Upper lobe of left lung (tissue), 4 donors: ENCODE measurements around the gene ORM2.

Experiments
- EP300 ChIP-seq, 4 donors: sonication (generic); formaldehyde crosslinking; IDR thresholded peaks; one replicate each; pipeline ENCODE4 v1.5.1; 2017; ENCODE audit warnings: antibody characterized with exemption in 4 of 4, control low read depth in 2 of 4
- POLR2A ChIP-seq, 4 donors: fragments of 450-650 bp; IDR thresholded peaks; one replicate each; pipeline ENCODE4 v1.5.1; 2016 to 2017; ENCODE audit warnings: antibody characterized with exemption in 4 of 4, mild to moderate bottlenecking in 2 of 4
- POLR2AphosphoS5 ChIP-seq, 2 donors: sonication (generic); formaldehyde crosslinking; IDR thresholded peaks; one replicate each; pipeline ENCODE4 v1.5.1; 2017; ENCODE audit warnings: antibody characterized with exemption in 2 of 2
- TF ChIP-seq, protein P1 (sequence below), 6 experiments: fragments of 450-650 bp in 4 of 6; fragments of 200-600 bp in 2 of 6; sonication (generic) in 2 of 6; IDR thresholded peaks; one replicate each; pipeline ENCODE4 v1.5.1; 2016 to 2019; ENCODE audit warnings: antibody characterized with exemption in 6 of 6

DNA sequence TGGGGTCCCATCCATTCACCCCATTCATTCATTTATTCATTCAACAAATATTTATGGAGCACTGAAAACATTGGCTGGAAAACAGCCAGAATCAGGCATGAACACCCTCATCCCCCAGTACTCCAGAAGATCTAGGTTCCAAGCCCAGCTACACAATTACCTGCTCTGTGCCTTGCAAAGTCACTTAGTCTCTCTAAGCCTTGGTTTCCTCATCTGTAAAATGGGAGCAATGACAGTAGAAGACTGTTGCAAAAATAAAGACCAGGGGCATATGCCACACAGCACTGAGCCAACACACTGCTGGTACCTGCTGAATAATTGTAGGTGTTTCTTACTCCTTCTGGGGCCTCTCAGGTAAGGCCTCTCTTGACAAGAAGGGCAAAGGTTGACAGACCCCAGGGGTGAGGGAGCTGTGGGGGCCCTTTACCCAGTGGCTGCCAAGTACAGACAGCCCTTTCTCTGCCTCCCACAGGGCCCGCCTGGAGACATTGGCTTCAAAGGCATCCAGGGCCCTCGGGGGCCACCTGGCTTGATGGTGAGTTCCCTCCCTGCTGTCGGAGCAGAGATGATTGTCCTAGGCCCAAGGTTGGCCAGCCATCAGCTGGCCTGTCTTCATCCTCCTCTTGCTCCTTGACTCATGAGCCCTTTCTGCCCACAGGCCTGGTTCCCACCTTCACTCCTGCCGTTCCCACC lies 29.4 kb upstream of the ORM2 start:
- no peak for TF ChIP-seq POLR2A (IDR thresholded peaks at IDR 0.05)
- TF ChIP-seq, protein P1, sequence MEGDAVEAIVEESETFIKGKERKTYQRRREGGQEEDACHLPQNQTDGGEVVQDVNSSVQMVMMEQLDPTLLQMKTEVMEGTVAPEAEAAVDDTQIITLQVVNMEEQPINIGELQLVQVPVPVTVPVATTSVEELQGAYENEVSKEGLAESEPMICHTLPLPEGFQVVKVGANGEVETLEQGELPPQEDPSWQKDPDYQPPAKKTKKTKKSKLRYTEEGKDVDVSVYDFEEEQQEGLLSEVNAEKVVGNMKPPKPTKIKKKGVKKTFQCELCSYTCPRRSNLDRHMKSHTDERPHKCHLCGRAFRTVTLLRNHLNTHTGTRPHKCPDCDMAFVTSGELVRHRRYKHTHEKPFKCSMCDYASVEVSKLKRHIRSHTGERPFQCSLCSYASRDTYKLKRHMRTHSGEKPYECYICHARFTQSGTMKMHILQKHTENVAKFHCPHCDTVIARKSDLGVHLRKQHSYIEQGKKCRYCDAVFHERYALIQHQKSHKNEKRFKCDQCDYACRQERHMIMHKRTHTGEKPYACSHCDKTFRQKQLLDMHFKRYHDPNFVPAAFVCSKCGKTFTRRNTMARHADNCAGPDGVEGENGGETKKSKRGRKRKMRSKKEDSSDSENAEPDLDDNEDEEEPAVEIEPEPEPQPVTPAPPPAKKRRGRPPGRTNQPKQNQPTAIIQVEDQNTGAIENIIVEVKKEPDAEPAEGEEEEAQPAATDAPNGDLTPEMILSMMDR (IDR thresholded peaks at IDR 0.05), result no peak
- TF ChIP-seq POLR2AphosphoS5 (IDR thresholded peaks at IDR 0.05), result no peak
- no peak for TF ChIP-seq EP300 (IDR thresholded peaks at IDR 0.05)
